GM19023 (cell line): Measurements from ENCODE around the gene ZBTB16.

ENCODE experiments used
- ATAC-seq: cut with Tn5 transposase; IDR thresholded peaks from one replicate; pipeline ENCODE4 v1.9.1; 2021; ENCODE audit warnings: mild to moderate bottlenecking, moderate library complexity; ENCODE audit not compliant: unreplicated experiment

ZBTB16 gene

GRCh38 chr11:114125531-114125930 lies 66.0 kb downstream of the ZBTB16 start:
- ATAC-seq: no peak

- ATAC-seq: no peak
Observed at GRCh38 chr11:114125959-114126358, 66.4 kb downstream of the ZBTB16 start.

GRCh38 chr11:114128399-114128798 lies 68.9 kb downstream of the ZBTB16 start:
- no peak for ATAC-seq

- no peak for ATAC-seq
Observed at GRCh38 chr11:114129142-114129541, 69.6 kb downstream of the ZBTB16 start.

GRCh38 chr11:114129699-114130098 lies 70.2 kb downstream of the ZBTB16 start:
- ATAC-seq: no peak

- ATAC-seq: no peak
Observed at GRCh38 chr11:114130115-114130576, 70.6 kb downstream of the ZBTB16 start.

- no peak for ATAC-seq
Observed at GRCh38 chr11:114130629-114131277, 71.2 kb downstream of the ZBTB16 start.

GRCh38 chr11:114131461-114131864 lies 72.0 kb downstream of the ZBTB16 start:
- no peak for ATAC-seq

GRCh38 chr11:114132417-114132816 lies 72.9 kb downstream of the ZBTB16 start:
- ATAC-seq: no peak

- no peak for ATAC-seq
Observed at GRCh38 chr11:114132944-114133394, 73.5 kb downstream of the ZBTB16 start.

GRCh38 chr11:114133548-114134329 lies 74.2 kb downstream of the ZBTB16 start:
- ATAC-seq: no peak

GRCh38 chr11:114134870-114135269 lies 75.4 kb downstream of the ZBTB16 start:
- no peak for ATAC-seq

- no peak for ATAC-seq
Observed at GRCh38 chr11:114135737-114136151, 76.2 kb downstream of the ZBTB16 start.

- no peak for ATAC-seq
Observed at GRCh38 chr11:114136686-114137640, 77.5 kb downstream of the ZBTB16 start.

GRCh38 chr11:114137838-114138237 lies 78.3 kb downstream of the ZBTB16 start:
- ATAC-seq: no peak

- ATAC-seq: no peak
Observed at GRCh38 chr11:114138411-114138810, 78.9 kb downstream of the ZBTB16 start.

GRCh38 chr11:114140826-114141225 lies 81.3 kb downstream of the ZBTB16 start:
- ATAC-seq: no peak

- no peak for ATAC-seq
Observed at GRCh38 chr11:114141863-114142580, 82.5 kb downstream of the ZBTB16 start.

- no peak for ATAC-seq
Observed at GRCh38 chr11:114142707-114143106, 83.2 kb downstream of the ZBTB16 start.

GRCh38 chr11:114145166-114145775 lies 85.8 kb downstream of the ZBTB16 start:
- no peak for ATAC-seq
